Sigmoid colon (tissue), 4 donors: Measurements from ENCODE around the gene KCNIP1.
"Not testable (repeated sequence)": the region's sequence is repeated elsewhere in the genome, so short reads cannot be mapped to it uniquely, and the experiment has no call there.

Experiments used
- EP300 ChIP-seq, 4 donors: sonication (generic); formaldehyde crosslinking; IDR thresholded peaks; one replicate each; pipeline ENCODE4 v1.6.1; 2017; ENCODE audit warnings: antibody characterized with exemption in 4 of 4
- POLR2A ChIP-seq, 2 donors: fragments of 450-650 bp; IDR thresholded peaks; one replicate each; pipeline ENCODE4 v1.6.1; 2016; ENCODE audit warnings: antibody characterized with exemption in 2 of 2, mild to moderate bottlenecking in 2 of 2, moderate library complexity in 2 of 2
- POLR2AphosphoS5 ChIP-seq, 4 donors: sonication (generic); formaldehyde crosslinking; IDR thresholded peaks; one replicate each; pipeline ENCODE4 v1.6.1; 2017; ENCODE audit warnings: antibody characterized with exemption in 4 of 4
- TF ChIP-seq, protein P1 (sequence below), 4 experiments: fragments of 450-650 bp in 3 of 4; fragments of 200-600 bp in 1 of 4; IDR thresholded peaks; one replicate each; pipeline ENCODE4 v1.5.1; 2016 to 2019; ENCODE audit warnings: antibody characterized with exemption in 4 of 4, mild to moderate bottlenecking in 3 of 4, moderate library complexity in 2 of 4

DNA sequence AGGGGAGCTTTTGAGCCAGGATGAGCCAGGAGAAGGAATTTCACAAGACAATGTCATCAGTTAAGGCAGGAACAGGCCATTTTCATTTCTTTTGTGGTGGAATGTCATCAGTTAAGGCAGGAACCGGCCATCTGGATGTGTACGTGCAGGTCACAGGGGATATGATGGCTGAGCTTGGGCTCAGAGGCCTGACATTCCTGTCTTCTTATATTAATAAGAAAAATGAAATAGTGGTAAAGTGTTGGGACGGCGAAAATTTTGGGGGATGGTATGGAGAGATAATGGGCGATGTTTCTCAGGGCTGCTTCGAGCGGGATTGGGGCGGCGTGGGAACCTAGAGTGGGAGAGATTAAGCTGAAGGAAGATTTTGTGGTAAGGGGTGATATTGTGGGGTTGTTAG is 258.5 kb downstream of the KCNIP1 start:
- TF ChIP-seq, protein P1, sequence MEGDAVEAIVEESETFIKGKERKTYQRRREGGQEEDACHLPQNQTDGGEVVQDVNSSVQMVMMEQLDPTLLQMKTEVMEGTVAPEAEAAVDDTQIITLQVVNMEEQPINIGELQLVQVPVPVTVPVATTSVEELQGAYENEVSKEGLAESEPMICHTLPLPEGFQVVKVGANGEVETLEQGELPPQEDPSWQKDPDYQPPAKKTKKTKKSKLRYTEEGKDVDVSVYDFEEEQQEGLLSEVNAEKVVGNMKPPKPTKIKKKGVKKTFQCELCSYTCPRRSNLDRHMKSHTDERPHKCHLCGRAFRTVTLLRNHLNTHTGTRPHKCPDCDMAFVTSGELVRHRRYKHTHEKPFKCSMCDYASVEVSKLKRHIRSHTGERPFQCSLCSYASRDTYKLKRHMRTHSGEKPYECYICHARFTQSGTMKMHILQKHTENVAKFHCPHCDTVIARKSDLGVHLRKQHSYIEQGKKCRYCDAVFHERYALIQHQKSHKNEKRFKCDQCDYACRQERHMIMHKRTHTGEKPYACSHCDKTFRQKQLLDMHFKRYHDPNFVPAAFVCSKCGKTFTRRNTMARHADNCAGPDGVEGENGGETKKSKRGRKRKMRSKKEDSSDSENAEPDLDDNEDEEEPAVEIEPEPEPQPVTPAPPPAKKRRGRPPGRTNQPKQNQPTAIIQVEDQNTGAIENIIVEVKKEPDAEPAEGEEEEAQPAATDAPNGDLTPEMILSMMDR (IDR thresholded peaks at IDR 0.05), result not testable (repeated sequence)
- TF ChIP-seq POLR2A, POLR2AphosphoS5, EP300 (IDR thresholded peaks at IDR 0.05): not testable (repeated sequence)
